Measurements from ENCODE around the gene GIGYF1.
"Not testable (repeated sequence)": the region's sequence is repeated elsewhere in the genome, so short reads cannot be mapped to it uniquely, and the experiment has no call there.

The GIGYF1 gene

GRCh38 chr7:100728196-100728595 is 34.1 kb upstream of the GIGYF1 start:
- ChIA-PET POLR2A (ENCODE audit: low non-redundant PET) (no interaction called here), CTCF (interaction anchor here (0.8 to 1.0 kb wide), 2 partner anchors 123 to 277 kb away, joined by 3 read pairs; no protein-coding TSS in a partner anchor)
- H3K27ac ChIP-seq, result no peak overlapping the region
- DNase-seq (ENCODE audit: low spot score), result no peak
- TF ChIP-seq CTCF (conservative IDR thresholded peaks at IDR 0.05; ENCODE audit: low read depth), result no peak

GRCh38 chr7:100726996-100727761 is 33.1 kb upstream of the GIGYF1 start:
- no peak for TF ChIP-seq CTCF (conservative IDR thresholded peaks at IDR 0.05; ENCODE audit: low read depth)
- DNase-seq (ENCODE audit: low spot score), result no peak
- peak overlapping the region; percentile 12; the same call in 1 of the 2 replicates for H3K27ac ChIP-seq
- ChIA-PET CTCF (interaction anchor here (0.7 to 1.0 kb wide), 3 partner anchors 42 to 276 kb away, joined by 3 read pairs; no protein-coding TSS in a partner anchor), POLR2A (ENCODE audit: low non-redundant PET) (interaction anchor here (1.2 kb wide), 1 partner anchor 18 kb away, joined by 5 read pairs; no protein-coding TSS in a partner anchor)

GRCh38 chr7:100724364-100724763 is 30.3 kb upstream of the GIGYF1 start:
- POLR2A ChIA-PET (ENCODE audit: low non-redundant PET); H3K27ac ChIP-seq; DNase-seq (ENCODE audit: low spot score): not testable (repeated sequence)
- CTCF ChIA-PET, result interaction anchor here (0.9 to 1.9 kb wide), 3 partner anchors 40 to 128 kb away, joined by 4 to 7 read pairs (median 5); partner anchors contain the start of gene SLC12A9

GRCh38 chr7:100723732-100724275 is 29.8 kb upstream of the GIGYF1 start:
- no peak overlapping the region for H3K27ac ChIP-seq
- POLR2A ChIA-PET (ENCODE audit: low non-redundant PET), result no interaction called here
- CTCF ChIA-PET, result interaction anchor here (0.6 kb wide), 1 partner anchor 59 kb away, joined by 4 read pairs; no protein-coding TSS in a partner anchor
- no peak for TF ChIP-seq CTCF (conservative IDR thresholded peaks at IDR 0.05; ENCODE audit: low read depth)
- no peak for DNase-seq (ENCODE audit: low spot score)

- DNase-seq (ENCODE audit: low spot score), result no peak
- TF ChIP-seq CTCF (conservative IDR thresholded peaks at IDR 0.05; ENCODE audit: low read depth), result no peak
- POLR2A ChIA-PET (ENCODE audit: low non-redundant PET), result no interaction called here
- no peak overlapping the region for H3K27ac ChIP-seq
- CTCF ChIA-PET, result interaction anchor here (0.6 to 0.8 kb wide), 3 partner anchors 43 to 912 kb away, joined by 3 to 5 read pairs (median 3); partner anchors contain the start of gene SLC12A9
Measured at GRCh38 chr7:100722480-100723212, 28.6 kb upstream of the GIGYF1 start.

- H3K27ac ChIP-seq, result no peak overlapping the region
- no peak for DNase-seq (ENCODE audit: low spot score)
- ChIA-PET CTCF (interaction anchor here (0.6 to 3.5 kb wide), 2 partner anchors 128 to 131 kb away, joined by 5 to 40 read pairs; partner anchors contain the start of gene SLC12A9), POLR2A (ENCODE audit: low non-redundant PET) (no interaction called here)
- TF ChIP-seq CTCF (conservative IDR thresholded peaks at IDR 0.05; ENCODE audit: low read depth), result no peak
Measured at GRCh38 chr7:100721505-100721812, 27.4 kb upstream of the GIGYF1 start.

Data from RWPE1 (cell line).